B cell (primary cell): ENCODE data around the gene EXOC3L1. TPM values are rescaled to one million over a fixed set of nuclear protein-coding genes. Genes with fewer than 3 reads are reported as not detected.

Source experiments
- ATAC-seq: fragments of 200-7000 bp; cut with Tn5 transposase; one replicate; pipeline ENCODE4 v1.10.0; 2021; ENCODE audit warnings: low read depth, mild to moderate bottlenecking, moderate number of reproducible peaks, moderate library complexity
- CTCF ChIA-PET: fragments of 350-600 bp; sonication (Branson Sonifier 250); formaldehyde crosslinking; loops from one replicate; lab custom pipeline; 2021; ENCODE audit warnings: antibody characterized with exemption, inconsistent platforms; lab: Charles Lee
- POLR2A ChIA-PET: fragments of 350-600 bp; sonication (Branson Sonifier 250); formaldehyde crosslinking; loops from one replicate; lab custom pipeline; 2021; ENCODE audit warnings: antibody characterized with exemption; lab: Charles Lee
- DNase-seq: peaks from one replicate; pipeline ENCODE4 v3.0.0; 2013
- H2AFZ ChIP-seq: 2 replicates; pipeline ENCODE4 v1.6.1; 2012; ENCODE audit warnings: mild to moderate bottlenecking, low read depth, low read length; ENCODE audit not compliant: insufficient read depth, poor library complexity, severe bottlenecking
- H3K27ac ChIP-seq, 2 donors: 1 replicate in 1 of 2; 2 replicates in 1 of 2; pipeline ENCODE4 v1.5.1; 2012 to 2013; ENCODE audit warnings: low read length in 2 of 2, mild to moderate bottlenecking in 2 of 2, moderate library complexity in 1 of 2
- H3K27me3 ChIP-seq, 4 experiments: fragments of 200-600 bp in 1 of 4; sonication (generic) in 1 of 4; replicated peaks in 1 of 4; 1 replicate in 2 of 4; 2 replicates in 2 of 4; pipeline versions ENCODE4 v1.6.1 to v1.7.0; 2013 to 2016; ENCODE audit warnings: low read length in 3 of 4, mild to moderate bottlenecking in 2 of 4, mixed read lengths in 1 of 4, moderate library complexity in 1 of 4; ENCODE audit not compliant: insufficient read depth in 4 of 4, control insufficient read depth in 3 of 4; ENCODE audit errors: control extremely low read depth in 1 of 4
- H3K36me3 ChIP-seq, 2 experiments: replicated peaks in 1 of 2; 1 replicate in 1 of 2; 2 replicates in 1 of 2; pipeline versions ENCODE4 v1.6.1 to v1.7.1; 2013; ENCODE audit warnings: low read length in 1 of 2; ENCODE audit not compliant: insufficient read depth in 2 of 2, control insufficient read depth in 1 of 2; ENCODE audit errors: control extremely low read depth in 1 of 2, extremely low read depth in 1 of 2
- H3K4me1 ChIP-seq, 2 donors: fragments of 200-600 bp in 1 of 2; sonication (generic) in 1 of 2; 1 replicate in 1 of 2; 2 replicates in 1 of 2; pipeline versions ENCODE4 v1.5.1 to v1.6.1; 2013 to 2017; ENCODE audit warnings: low read length in 2 of 2; ENCODE audit not compliant: control insufficient read depth in 2 of 2, insufficient read depth in 2 of 2
- H3K4me2 ChIP-seq: replicated peaks from 2 replicates; pipeline ENCODE3; 2012; ENCODE audit warnings: mild to moderate bottlenecking, low read depth, low read length; ENCODE audit not compliant: poor library complexity, severe bottlenecking
- H3K4me3 ChIP-seq, 5 experiments: fragments of 200-600 bp in 1 of 5; sonication (generic) in 1 of 5; 1 replicate in 3 of 5; 2 replicates in 2 of 5; pipeline versions ENCODE4 v1.5.1 to v1.7.0; 2011 to 2016; ENCODE audit warnings: low read length in 4 of 5, mild to moderate bottlenecking in 4 of 5, low read depth in 2 of 5, control low read depth in 1 of 5, moderate library complexity in 1 of 5; ENCODE audit not compliant: insufficient read depth in 1 of 5; ENCODE audit errors: control extremely low read depth in 1 of 5, extremely low read depth in 1 of 5
- H3K79me2 ChIP-seq: fragments of 200-600 bp; sonication (generic); one replicate; pipeline ENCODE4 v1.6.0; 2016; ENCODE audit warnings: low read length; ENCODE audit not compliant: control insufficient read depth, insufficient read depth
- H3K9ac ChIP-seq: fragments of 200-600 bp; sonication (generic); 2 replicates; pipeline ENCODE4 v1.6.1; 2017; ENCODE audit warnings: mild to moderate bottlenecking, low read length, moderate library complexity
- H3K9me3 ChIP-seq, 3 donors: one replicate each; pipeline versions ENCODE4 v1.6.1 to v1.7.1; 2013; ENCODE audit warnings: low read length in 2 of 3; ENCODE audit not compliant: control insufficient read depth in 2 of 3, insufficient read depth in 1 of 3; ENCODE audit errors: control extremely low read depth in 1 of 3
- H4K20me1 ChIP-seq: 2 replicates; pipeline ENCODE4 v1.6.0; 2012; ENCODE audit warnings: mild to moderate bottlenecking, low read length; ENCODE audit not compliant: insufficient read depth, control insufficient read depth, poor library complexity, severe bottlenecking
- H3K27ac Mint-ChIP-seq: one replicate; pipeline ENCODE4 v1.8.0; 2021; ENCODE audit warnings: mixed read lengths
- H3K27me3 Mint-ChIP-seq: one replicate; pipeline ENCODE4 v1.8.0; 2021; ENCODE audit warnings: mixed read lengths
- H3K4me1 Mint-ChIP-seq: one replicate; pipeline ENCODE4 v1.8.0; 2021; ENCODE audit warnings: mixed read lengths
- H3K4me3 Mint-ChIP-seq: one replicate; pipeline ENCODE4 v1.8.0; 2021; ENCODE audit warnings: mixed read lengths
- H3K9me3 Mint-ChIP-seq: one replicate; pipeline ENCODE4 v1.8.0; 2022; ENCODE audit warnings: mixed read lengths; ENCODE audit not compliant: insufficient read depth
- EZH2 ChIP-seq: IDR thresholded peaks from 2 replicates; pipeline ENCODE4 v1.6.1; 2012; ENCODE audit warnings: borderline replicate concordance, low read depth, mild to moderate bottlenecking, moderate library complexity, low read length; ENCODE audit not compliant: insufficient read depth, poor library complexity, severe bottlenecking
- WGBS: methylation state at CpG from one replicate; pipeline ENCODE4 v1.1.5; 2013; ENCODE audit warnings: missing lambda C conversion rate; ENCODE audit not compliant: insufficient coverage; 5-methylcytosine and 5-hydroxymethylcytosine counted together
- intact Hi-C: fragments of 100-400 bp; cut with micrococcal nuclease; formaldehyde crosslinking; loops from one replicate; pipeline ENCODE4 v1.10.0; 2022
- polyA plus RNA-seq: library from polyadenylated mRNA; depleted of rRNA; stranded (reverse); fragments of >200 nt; gene quantifications from 2 replicates; pipeline ENCODE4 v1.2.3, GENCODE V29; 2012
- total RNA-seq, 2 donors: library from RNA; stranded (reverse); fragments of 120-200 nt in 1 of 2; gene quantifications; 1 replicate in 1 of 2; 2 replicates in 1 of 2; pipeline versions ENCODE4 v1.2.3 to v1.2.4, GENCODE V29; 2013 to 2022
- TF ChIP-seq, protein P1 (sequence below): fragments of 200-600 bp; IDR thresholded peaks from one replicate; pipeline ENCODE4 v1.8.0; 2022; ENCODE audit warnings: antibody characterized with exemption, mild to moderate bottlenecking

The EXOC3L1 gene
- total and polyA plus RNA-seq, 2 donors (not counting 1 experiment from before 2014, with no cell fraction given): not detected

DNA sequence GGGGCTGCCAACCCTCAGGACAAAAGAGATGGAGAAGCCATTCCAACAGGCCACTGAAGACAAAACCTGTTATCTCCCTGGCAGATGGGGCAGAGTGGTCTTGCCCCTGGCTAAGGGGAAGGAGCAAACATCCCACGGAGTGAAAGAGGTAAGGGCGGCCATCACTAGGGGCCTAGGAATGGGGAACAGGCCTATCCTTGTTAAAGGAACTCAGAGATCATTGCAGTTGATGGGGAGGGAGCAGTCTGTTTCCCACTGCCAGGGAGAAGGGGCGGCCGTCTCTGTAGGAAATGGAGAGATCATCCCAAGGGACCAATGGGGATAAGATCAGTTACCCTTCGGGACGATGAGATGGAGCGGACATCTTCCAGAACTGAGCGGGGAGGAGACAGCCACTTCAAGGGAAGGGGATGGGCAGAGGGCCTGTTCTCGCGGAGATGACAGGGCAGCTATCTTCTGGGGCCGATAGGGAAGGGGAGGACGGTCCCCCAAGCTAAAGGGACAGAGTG is 36.4 kb upstream of the EXOC3L1 start:
- H3K27ac Mint-ChIP-seq: peak overlapping the region; percentile 100
- intact Hi-C loops: loop anchor here (2.0 kb wide), 1 partner anchor 620 kb away; the partner anchor contains the start of genes CENPT and NUTF2
- peaks cover 29% of the 10 kb centered on the region for H3K4me1 Mint-ChIP-seq
- no peaks in the 10 kb centered on the region for H3K9me3 Mint-ChIP-seq
- peak overlapping the region; percentile 68 to 99 (median 86) for H3K4me3 ChIP-seq
- H3K27me3 ChIP-seq: no peaks in the 10 kb centered on the region
- DNase-seq: no peak
- H3K9ac ChIP-seq: peak overlapping the region; percentile 83
- peak overlapping the region; percentile 92 for H2AFZ ChIP-seq
- H3K27ac ChIP-seq: peak overlapping the region; percentile 48 to 82
- peak overlapping the region; percentile 100 for H3K4me3 Mint-ChIP-seq
- CTCF ChIA-PET: interaction anchor here (0.6 to 4.2 kb wide), 11 partner anchors 19 to 353 kb away, joined by 3 to 33 read pairs (median 3); partner anchors contain the start of genes FHOD1 and SLC9A5
- peaks cover 17% of the 10 kb centered on the region for H3K79me2 ChIP-seq
- H3K4me2 ChIP-seq: peak overlapping the region; percentile 86
- H3K4me1 ChIP-seq: peaks cover 15 to 22% of the 10 kb centered on the region in 2 donors
- POLR2A ChIA-PET: interaction anchor here (0.9 to 3.7 kb wide), 3 partner anchors 18 to 33 kb away, joined by 4 to 30 read pairs (median 27); partner anchors contain the start of genes E2F4, FHOD1 and SLC9A5
- TF ChIP-seq, protein P1, sequence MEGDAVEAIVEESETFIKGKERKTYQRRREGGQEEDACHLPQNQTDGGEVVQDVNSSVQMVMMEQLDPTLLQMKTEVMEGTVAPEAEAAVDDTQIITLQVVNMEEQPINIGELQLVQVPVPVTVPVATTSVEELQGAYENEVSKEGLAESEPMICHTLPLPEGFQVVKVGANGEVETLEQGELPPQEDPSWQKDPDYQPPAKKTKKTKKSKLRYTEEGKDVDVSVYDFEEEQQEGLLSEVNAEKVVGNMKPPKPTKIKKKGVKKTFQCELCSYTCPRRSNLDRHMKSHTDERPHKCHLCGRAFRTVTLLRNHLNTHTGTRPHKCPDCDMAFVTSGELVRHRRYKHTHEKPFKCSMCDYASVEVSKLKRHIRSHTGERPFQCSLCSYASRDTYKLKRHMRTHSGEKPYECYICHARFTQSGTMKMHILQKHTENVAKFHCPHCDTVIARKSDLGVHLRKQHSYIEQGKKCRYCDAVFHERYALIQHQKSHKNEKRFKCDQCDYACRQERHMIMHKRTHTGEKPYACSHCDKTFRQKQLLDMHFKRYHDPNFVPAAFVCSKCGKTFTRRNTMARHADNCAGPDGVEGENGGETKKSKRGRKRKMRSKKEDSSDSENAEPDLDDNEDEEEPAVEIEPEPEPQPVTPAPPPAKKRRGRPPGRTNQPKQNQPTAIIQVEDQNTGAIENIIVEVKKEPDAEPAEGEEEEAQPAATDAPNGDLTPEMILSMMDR: no peak
- no peak for TF ChIP-seq EZH2
- no peaks in the 10 kb centered on the region for H3K9me3 ChIP-seq
- WGBS: 8% methylated on average over 12 of the region's 12 CpGs
- H4K20me1 ChIP-seq: peaks cover 19% of the 10 kb centered on the region
- H3K36me3 ChIP-seq: peaks cover 2 to 27% of the 10 kb centered on the region in 2 experiments
- ATAC-seq: no peak
- no peaks in the 10 kb centered on the region for H3K27me3 Mint-ChIP-seq

DNA sequence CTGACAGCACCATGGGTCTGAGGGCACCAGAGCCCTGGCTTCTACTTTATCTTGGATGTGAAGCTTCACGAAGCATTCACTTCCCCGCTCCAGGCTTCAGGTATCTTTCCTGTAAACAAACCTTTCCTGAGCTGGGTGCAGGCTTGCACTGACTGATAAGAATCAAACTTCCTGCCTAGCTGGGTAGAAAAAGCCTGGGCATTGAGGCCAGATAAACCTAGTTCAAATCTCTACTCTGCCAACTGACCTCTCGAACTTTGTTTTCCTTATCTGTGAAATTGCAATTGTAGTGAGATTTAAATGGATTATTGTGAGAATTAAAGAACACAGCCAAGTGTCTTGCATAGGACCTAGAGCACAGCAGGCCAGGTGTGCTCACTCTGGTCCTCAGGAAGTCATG is 34.1 kb upstream of the EXOC3L1 start:
- peaks cover 18% of the 10 kb centered on the region for H4K20me1 ChIP-seq
- WGBS: 42% methylated on average over 2 of the region's 3 CpGs
- no peak overlapping the region for H3K4me3 ChIP-seq
- no peak overlapping the region for H2AFZ ChIP-seq
- DNase-seq: no peak
- Mint-ChIP-seq H3K4me3 (no peak overlapping the region), H3K27ac (no peak overlapping the region), H3K27me3 (no peaks in the 10 kb centered on the region), H3K9me3 (no peaks in the 10 kb centered on the region), H3K4me1 (peaks cover 29% of the 10 kb centered on the region)
- no peaks in the 10 kb centered on the region for H3K27me3 ChIP-seq
- TF ChIP-seq, protein P1: no peak
- TF ChIP-seq EZH2: no peak
- H3K36me3 ChIP-seq: peaks cover 2 to 7% of the 10 kb centered on the region in 2 experiments
- POLR2A ChIA-PET: no interaction called here
- no peak overlapping the region for H3K27ac ChIP-seq
- H3K79me2 ChIP-seq: peaks cover 17% of the 10 kb centered on the region
- no peaks in the 10 kb centered on the region for H3K9me3 ChIP-seq
- CTCF ChIA-PET: no interaction called here
- peaks cover 15 to 22% of the 10 kb centered on the region in 2 donors for H3K4me1 ChIP-seq
- H3K9ac ChIP-seq: no peak overlapping the region
- intact Hi-C loops: no loop called here
- no peak overlapping the region for H3K4me2 ChIP-seq
- ATAC-seq: no peak
